SU-DHL-6 (cell line): ENCODE data around the gene EIF1AX.

Source experiments
- H2AFZ ChIP-seq: fragments of 200-600 bp; sonication (generic); 2 replicates; pipeline ENCODE4 v1.6.1; 2014; ENCODE audit warnings: low read depth, mild to moderate bottlenecking, moderate library complexity, mixed read lengths, antibody characterized with exemption, low read length; ENCODE audit not compliant: severe bottlenecking
- H3F3A ChIP-seq: fragments of 200-600 bp; shearing (Covaris generic); 2 replicates; pipeline ENCODE4 v1.6.0; 2016; ENCODE audit warnings: antibody characterized with exemption, mild to moderate bottlenecking; ENCODE audit not compliant: insufficient read depth
- H3K27ac ChIP-seq: fragments of 200-600 bp; sonication (generic); 2 replicates; pipeline ENCODE4 v1.5.1; 2016; ENCODE audit warnings: low read depth, mild to moderate bottlenecking, low read length, moderate library complexity, mixed read lengths
- H3K27me3 ChIP-seq: fragments of 200-600 bp; sonication (generic), shearing (Covaris generic); 2 replicates; pipeline ENCODE4 v1.6.0; 2014; ENCODE audit warnings: mild to moderate bottlenecking, low read length
- H3K36me3 ChIP-seq: fragments of 200-600 bp; sonication (generic); 2 replicates; pipeline ENCODE4 v1.6.1; 2014; ENCODE audit warnings: mild to moderate bottlenecking, low read length, mixed read lengths
- H3K4me2 ChIP-seq: fragments of 300-600, 200-600 bp; shearing (Covaris generic), sonication (generic); 2 replicates; pipeline ENCODE4 v1.6.0; 2014; ENCODE audit warnings: low read length, low read depth, mild to moderate bottlenecking; ENCODE audit not compliant: poor library complexity, severe bottlenecking
- H3K4me3 ChIP-seq: fragments of 200-600 bp; sonication (generic); 2 replicates; pipeline ENCODE4 v1.5.1; 2014; ENCODE audit warnings: antibody characterized with exemption, low read length, mild to moderate bottlenecking, mixed read lengths; ENCODE audit not compliant: insufficient read depth, poor library complexity, severe bottlenecking
- H3K79me2 ChIP-seq: fragments of 200-600 bp; sonication (generic); 2 replicates; pipeline ENCODE4 v1.6.1; 2014; ENCODE audit warnings: mild to moderate bottlenecking, low read length, moderate library complexity; ENCODE audit not compliant: insufficient read depth
- H3K9ac ChIP-seq: fragments of 200-600 bp; sonication (generic); 2 replicates; pipeline ENCODE4 v1.7.0; 2014; ENCODE audit warnings: mild to moderate bottlenecking, low read length
- H3K9me2 ChIP-seq: fragments of 200-600 bp; sonication (generic); replicated peaks from 2 replicates; pipeline ENCODE4 v1.6.1; 2014; ENCODE audit warnings: low read length; ENCODE audit not compliant: insufficient read depth
- H3K9me3 ChIP-seq: fragments of 200-600 bp; sonication (generic); 2 replicates; pipeline ENCODE4 v1.6.1; 2014; ENCODE audit warnings: low read length, mixed read lengths; ENCODE audit not compliant: insufficient read depth
- H4K20me1 ChIP-seq: fragments of 200-600 bp; sonication (generic); 2 replicates; pipeline ENCODE4 v1.6.1; 2014; ENCODE audit warnings: low read depth, mild to moderate bottlenecking, antibody characterized with exemption, low read length, moderate library complexity, mixed read lengths
- EZH2phosphoT487 ChIP-seq: fragments of 200-600 bp; sonication (generic), shearing (Covaris generic); conservative IDR thresholded peaks from 2 replicates; pipeline ENCODE4 v1.6.1; 2018; ENCODE audit warnings: mild to moderate bottlenecking, antibody characterized with exemption, low read length, moderate library complexity, mixed read lengths
- TF ChIP-seq, protein P1 (sequence below): fragments of 200-600 bp; sonication (generic); IDR thresholded peaks from one replicate; pipeline ENCODE4 v1.5.1; 2017; ENCODE audit warnings: antibody characterized with exemption, mild to moderate bottlenecking, low read length, moderate library complexity; ENCODE audit not compliant: insufficient read depth, poor library complexity, severe bottlenecking

Gene EIF1AX

DNA sequence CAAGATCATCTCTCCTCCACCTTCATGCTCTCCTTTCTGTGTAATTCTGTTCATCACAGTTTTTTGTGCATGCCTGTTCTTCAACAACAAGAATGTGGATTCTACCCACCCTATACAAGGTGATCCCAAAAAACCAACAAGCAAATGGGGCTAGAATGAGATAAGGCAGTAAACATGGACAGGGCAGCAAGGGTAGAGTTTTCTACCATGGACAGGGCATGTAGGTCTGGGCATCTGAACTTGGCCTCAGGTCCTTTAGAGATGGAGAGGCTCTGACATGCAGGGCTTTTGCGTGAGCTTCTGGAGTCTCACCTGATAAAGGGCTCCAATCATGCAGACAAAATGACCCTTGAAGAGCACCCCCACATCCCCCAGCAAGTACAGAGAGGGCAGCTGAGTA lies 61.4 kb downstream of the EIF1AX start:
- Histone ChIP-seq H4K20me1 (no peaks in the 10 kb centered on the region), H3K36me3 (no peaks in the 10 kb centered on the region), H3K27ac (no peak overlapping the region), H3K4me3 (no peak overlapping the region), H3F3A (no peaks in the 10 kb centered on the region), H3K27me3 (no peaks in the 10 kb centered on the region), H3K9me3 (no peaks in the 10 kb centered on the region), H3K9me2 (no peaks in the 10 kb centered on the region), H2AFZ (no peak overlapping the region), H3K9ac (no peak overlapping the region), H3K4me2 (no peak overlapping the region), H3K79me2 (no peaks in the 10 kb centered on the region)
- no peak for TF ChIP-seq EZH2phosphoT487
- TF ChIP-seq, protein P1, sequence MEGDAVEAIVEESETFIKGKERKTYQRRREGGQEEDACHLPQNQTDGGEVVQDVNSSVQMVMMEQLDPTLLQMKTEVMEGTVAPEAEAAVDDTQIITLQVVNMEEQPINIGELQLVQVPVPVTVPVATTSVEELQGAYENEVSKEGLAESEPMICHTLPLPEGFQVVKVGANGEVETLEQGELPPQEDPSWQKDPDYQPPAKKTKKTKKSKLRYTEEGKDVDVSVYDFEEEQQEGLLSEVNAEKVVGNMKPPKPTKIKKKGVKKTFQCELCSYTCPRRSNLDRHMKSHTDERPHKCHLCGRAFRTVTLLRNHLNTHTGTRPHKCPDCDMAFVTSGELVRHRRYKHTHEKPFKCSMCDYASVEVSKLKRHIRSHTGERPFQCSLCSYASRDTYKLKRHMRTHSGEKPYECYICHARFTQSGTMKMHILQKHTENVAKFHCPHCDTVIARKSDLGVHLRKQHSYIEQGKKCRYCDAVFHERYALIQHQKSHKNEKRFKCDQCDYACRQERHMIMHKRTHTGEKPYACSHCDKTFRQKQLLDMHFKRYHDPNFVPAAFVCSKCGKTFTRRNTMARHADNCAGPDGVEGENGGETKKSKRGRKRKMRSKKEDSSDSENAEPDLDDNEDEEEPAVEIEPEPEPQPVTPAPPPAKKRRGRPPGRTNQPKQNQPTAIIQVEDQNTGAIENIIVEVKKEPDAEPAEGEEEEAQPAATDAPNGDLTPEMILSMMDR, result no peak
